ENCODE data around the gene ADAMTSL1. TPM values are rescaled to one million over a fixed set of nuclear protein-coding genes. Genes with fewer than 3 reads are reported as not detected.

The ADAMTSL1 gene
- total RNA-seq, 1 donor from 2014 or later: 21.2 TPM

DNA sequence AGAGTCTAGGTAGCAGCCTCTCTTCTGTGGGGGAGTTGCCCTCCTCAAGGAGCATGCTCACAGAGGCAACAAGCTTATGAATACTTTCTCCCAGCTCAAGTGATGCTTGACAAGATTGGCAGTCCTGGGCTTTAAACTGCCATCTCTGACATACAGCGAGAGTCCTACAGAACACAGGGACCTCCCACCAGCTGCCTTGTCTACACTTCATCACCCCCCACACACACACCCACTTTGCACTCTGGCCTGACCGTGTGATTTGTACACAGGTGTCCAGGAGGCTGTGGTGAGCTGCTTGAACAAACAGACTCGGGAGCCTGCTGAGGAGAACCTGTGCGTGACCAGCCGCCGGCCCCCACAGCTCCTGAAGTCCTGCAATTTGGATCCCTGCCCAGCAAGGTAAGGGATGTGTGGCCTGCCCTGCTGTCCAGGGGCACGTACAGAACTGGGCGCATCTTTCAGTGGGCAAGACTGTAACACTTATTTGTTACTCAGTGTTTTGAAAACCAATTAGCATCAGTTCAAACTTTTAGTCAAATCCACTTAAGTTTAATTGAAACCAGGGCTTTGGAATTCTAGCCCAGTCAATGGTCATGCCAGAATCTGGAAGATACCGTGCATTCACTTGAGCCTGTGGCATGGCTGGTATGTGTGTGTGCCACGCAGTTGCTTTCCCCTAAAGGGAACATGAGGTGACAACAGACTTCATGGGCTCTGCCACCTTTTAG, 247.5 kb downstream of the ADAMTSL1 start:
- no peak for DNase-seq (ENCODE audit: low read depth)

DNA sequence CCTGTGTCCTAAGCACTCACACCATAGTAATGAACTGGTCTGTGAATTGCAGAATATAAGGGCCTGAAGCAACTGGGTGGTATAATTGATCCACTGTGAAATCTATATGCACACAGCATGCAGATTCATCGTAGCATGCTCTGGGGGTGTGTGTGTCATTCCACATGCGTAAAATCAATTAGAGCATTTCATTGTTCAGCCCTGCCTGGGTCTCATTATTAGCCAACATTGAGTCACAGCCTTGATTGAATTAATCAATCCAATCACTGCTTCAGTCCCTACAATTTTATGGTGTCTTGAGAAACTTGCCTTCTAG, 248.0 kb downstream of the ADAMTSL1 start:
- no peak for DNase-seq (ENCODE audit: low read depth)

- no peak for DNase-seq (ENCODE audit: low read depth)
Measured at GRCh38 chr9:18722882-18723281, 248.9 kb downstream of the ADAMTSL1 start.

DNA sequence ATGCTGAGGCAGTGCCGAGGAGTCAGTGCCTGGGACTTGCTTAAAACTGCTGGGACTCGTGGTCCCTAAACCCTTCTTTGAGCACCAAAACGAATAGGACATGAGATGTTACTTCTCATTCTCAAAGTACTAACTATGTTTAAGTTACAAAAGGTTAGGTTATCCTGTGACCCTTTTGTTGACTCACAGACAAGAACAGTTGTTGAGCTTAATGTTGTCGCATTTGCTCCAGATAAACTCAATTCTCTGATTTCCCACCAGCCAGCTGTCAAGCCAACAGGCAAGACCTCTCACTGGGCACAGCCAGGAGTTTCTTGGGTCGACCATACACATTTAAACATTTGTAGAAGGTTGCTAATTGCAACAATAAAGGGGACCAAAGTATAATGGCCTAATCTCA, 249.4 kb downstream of the ADAMTSL1 start:
- DNase-seq (ENCODE audit: low read depth): no peak

DNA sequence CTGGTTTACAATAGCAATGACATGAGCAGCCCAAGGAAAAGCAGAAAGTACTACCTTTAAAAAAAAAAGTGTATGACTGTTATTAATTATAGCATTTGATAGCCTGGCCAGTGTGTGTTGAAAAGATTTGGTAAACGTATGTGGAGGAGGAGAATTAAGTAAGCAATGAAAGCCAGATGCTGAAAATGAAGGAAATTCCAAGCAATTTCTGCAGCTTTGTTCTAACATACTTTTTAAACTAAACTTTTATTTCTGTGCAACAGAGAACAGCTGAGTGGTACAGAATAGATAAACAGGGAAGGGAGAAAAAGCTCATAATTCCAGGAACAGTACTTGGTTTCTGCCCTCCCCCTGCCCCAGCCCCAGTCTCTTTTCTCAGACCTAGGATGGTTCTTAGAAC, 252.6 kb downstream of the ADAMTSL1 start:
- no peak for DNase-seq (ENCODE audit: low read depth)

- DNase-seq (ENCODE audit: low read depth): no peak
Measured at GRCh38 chr9:18727904-18728303, 254.0 kb downstream of the ADAMTSL1 start.

- no peak for DNase-seq (ENCODE audit: low read depth)
Measured at GRCh38 chr9:18728642-18729041, 254.7 kb downstream of the ADAMTSL1 start.

GRCh38 chr9:18730241-18730640, 256.3 kb downstream of the ADAMTSL1 start:
- DNase-seq (ENCODE audit: low read depth): no peak

GRCh38 chr9:18739127-18739526, 265.2 kb downstream of the ADAMTSL1 start:
- DNase-seq (ENCODE audit: low read depth): no peak

GRCh38 chr9:18739641-18740318, 265.8 kb downstream of the ADAMTSL1 start:
- DNase-seq (ENCODE audit: low read depth): no peak

- DNase-seq (ENCODE audit: low read depth): no peak
Measured at GRCh38 chr9:18741359-18741758, 267.4 kb downstream of the ADAMTSL1 start.

GRCh38 chr9:18741945-18742344, 268.0 kb downstream of the ADAMTSL1 start:
- DNase-seq (ENCODE audit: low read depth): no peak

DNA sequence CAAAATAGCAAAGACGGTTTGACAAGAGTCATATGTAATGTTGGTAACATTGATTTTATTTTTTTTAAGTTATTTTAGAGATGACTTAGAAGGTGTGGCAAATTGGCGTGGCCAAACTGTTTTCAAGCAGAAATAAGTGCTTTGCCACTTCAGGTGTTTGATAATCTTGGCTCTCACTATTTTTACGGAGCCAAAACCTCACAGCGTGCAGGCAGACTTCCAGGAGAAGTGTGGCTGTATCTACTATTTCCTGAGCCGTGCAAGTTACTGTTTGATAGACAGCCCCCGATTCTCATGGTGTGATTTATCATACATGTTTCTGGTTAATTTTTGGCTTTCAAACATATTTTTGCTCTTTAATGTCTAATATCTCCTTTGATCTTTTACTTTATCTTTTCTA, 269.5 kb downstream of the ADAMTSL1 start:
- DNase-seq (ENCODE audit: low read depth): no peak

GRCh38 chr9:18743971-18744370, 270.0 kb downstream of the ADAMTSL1 start:
- no peak for DNase-seq (ENCODE audit: low read depth)

DNA sequence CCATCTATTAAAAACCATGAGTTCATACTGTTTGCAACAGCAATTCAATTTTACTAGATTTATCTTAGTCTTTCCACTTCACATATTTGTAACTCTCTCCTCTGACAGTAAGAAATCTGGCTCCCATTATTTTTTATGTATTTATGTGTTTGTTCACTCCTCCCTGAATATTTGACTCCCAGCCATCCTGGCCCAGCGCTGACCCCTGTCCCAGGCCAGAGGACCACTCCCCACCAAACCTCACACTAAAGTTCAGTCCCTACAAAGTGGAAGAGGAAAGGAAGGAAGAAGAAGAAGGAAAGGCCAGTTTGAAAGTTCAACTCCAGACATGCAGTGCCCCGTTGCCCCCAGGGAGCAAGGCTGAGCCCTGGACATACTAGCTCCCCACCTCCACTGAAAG, 271.8 kb downstream of the ADAMTSL1 start:
- no peak for DNase-seq (ENCODE audit: low read depth)

GRCh38 chr9:18746631-18747030, 272.7 kb downstream of the ADAMTSL1 start:
- no peak for DNase-seq (ENCODE audit: low read depth)

DNA sequence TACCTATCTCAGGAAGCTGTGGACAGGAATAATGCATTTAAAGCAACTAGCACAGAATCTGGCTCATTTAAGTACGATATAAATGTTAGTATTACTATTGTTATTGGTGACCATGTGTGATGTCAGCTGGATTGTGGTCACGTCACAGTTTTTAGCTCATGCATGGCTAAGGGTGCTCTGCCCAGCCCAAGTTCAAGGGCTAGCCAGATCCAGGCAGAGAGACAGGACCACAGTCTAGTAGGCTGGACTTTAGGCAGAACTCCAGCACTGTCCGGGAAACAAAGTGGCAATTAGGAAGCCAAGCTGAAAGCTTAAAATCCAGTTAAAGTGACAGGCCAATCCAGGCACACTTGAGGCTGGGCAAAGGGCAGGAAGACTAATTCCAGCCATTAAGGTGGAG, 273.6 kb downstream of the ADAMTSL1 start:
- DNase-seq (ENCODE audit: low read depth): peak; percentile 43

GRCh38 chr9:18748251-18748701, 274.3 kb downstream of the ADAMTSL1 start:
- no peak for DNase-seq (ENCODE audit: low read depth)

DNA sequence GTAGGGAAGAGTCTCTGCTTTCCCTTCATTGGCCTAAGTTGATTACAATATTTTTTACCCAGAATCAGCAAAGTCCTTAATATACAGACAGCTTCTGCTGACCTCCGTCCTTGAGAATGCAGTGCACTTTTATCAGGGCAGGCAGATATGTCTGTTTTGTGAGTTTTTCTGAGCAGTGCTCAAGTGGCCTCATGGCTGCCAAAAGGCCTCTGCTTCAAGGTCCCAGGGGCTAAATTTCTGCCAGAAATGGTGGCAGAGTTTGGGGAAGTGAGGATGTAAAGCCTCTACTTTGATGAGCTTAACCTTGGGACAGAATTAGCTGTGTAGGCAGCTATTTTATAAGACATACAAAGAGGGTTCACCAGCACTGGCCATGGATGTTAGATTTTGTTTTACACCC, 275.8 kb downstream of the ADAMTSL1 start:
- DNase-seq (ENCODE audit: low read depth): no peak

- no peak for DNase-seq (ENCODE audit: low read depth)
Measured at GRCh38 chr9:18753904-18754303, 280.0 kb downstream of the ADAMTSL1 start.

GRCh38 chr9:18754537-18754936, 280.6 kb downstream of the ADAMTSL1 start:
- no peak for DNase-seq (ENCODE audit: low read depth)

DNA sequence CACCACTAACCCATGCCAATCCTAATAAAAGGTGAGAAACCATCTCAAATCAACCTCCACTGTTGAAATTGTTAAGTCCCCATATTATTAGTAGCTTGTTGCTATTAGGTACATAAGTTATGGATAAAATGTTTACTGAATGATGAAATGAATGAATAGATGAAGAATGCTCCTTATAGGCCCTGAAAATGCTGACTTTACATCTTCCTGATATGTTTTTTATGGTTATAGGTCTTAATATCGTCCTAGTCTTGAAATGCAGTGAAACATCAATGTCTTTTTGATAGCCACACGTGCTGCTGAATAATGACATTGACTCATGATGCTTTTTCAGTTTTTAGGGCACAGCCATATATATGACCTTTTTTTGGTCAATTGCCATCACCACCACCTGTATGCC, 281.3 kb downstream of the ADAMTSL1 start:
- DNase-seq (ENCODE audit: low read depth): no peak

DNA sequence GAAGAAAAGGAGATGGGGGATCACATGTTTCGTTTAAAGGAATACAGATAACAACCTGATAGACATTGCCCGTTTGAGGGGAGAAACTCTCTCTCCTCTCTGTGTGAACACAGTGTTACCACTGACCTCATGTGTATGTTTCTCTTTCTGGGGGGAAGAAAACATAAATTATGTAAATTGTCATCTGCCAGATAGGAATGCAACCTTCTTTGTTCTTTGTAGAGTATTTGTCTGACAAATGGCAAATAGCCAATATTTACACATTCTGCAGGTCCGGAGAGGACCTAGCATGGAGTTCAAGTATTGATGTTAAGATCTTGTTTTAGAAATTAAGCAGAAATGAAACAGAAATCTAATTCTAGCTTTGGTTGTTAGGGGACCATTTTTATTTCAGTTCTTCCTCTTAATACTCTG, 282.8 kb downstream of the ADAMTSL1 start:
- DNase-seq (ENCODE audit: low read depth): no peak
